CD4-positive, alpha-beta T cell treated with Interleukin-17A for 1 hour (primary cell): Measurements from ENCODE around the gene LIG3.
"Not testable (repeated sequence)": the region's sequence is repeated elsewhere in the genome, so short reads cannot be mapped to it uniquely, and the experiment has no call there.

Source experiments
- DNase-seq: peaks from one replicate; pipeline ENCODE4 v3.0.0-alpha.2; 2020

Gene LIG3

GRCh38 chr17:35000965-35001364 is 20.7 kb downstream of the LIG3 start:
- DNase-seq, result not testable (repeated sequence)

- DNase-seq, result no peak
Observed at GRCh38 chr17:35001549-35001948, 21.2 kb downstream of the LIG3 start.

- DNase-seq, result no peak
Observed at GRCh38 chr17:35002876-35003551, 22.7 kb downstream of the LIG3 start.

- no peak for DNase-seq
Observed at GRCh38 chr17:35003778-35004177, 23.5 kb downstream of the LIG3 start.

GRCh38 chr17:35006345-35006744 is 26.0 kb downstream of the LIG3 start:
- no peak for DNase-seq

GRCh38 chr17:35006961-35007360 is 26.6 kb downstream of the LIG3 start:
- no peak for DNase-seq

GRCh38 chr17:35010093-35010492 is 29.8 kb downstream of the LIG3 start:
- DNase-seq, result no peak

- no peak for DNase-seq
Observed at GRCh38 chr17:35011671-35012216, 31.4 kb downstream of the LIG3 start.

GRCh38 chr17:35016369-35016768 is 36.1 kb downstream of the LIG3 start:
- DNase-seq, result no peak

GRCh38 chr17:35017021-35017420 is 36.7 kb downstream of the LIG3 start:
- DNase-seq, result no peak

- no peak for DNase-seq
Observed at GRCh38 chr17:35018814-35019213, 38.5 kb downstream of the LIG3 start.

GRCh38 chr17:35019386-35020179 is 39.3 kb downstream of the LIG3 start:
- DNase-seq, result no peak

GRCh38 chr17:35021520-35022380 is 41.4 kb downstream of the LIG3 start:
- no peak for DNase-seq

- DNase-seq, result peak; percentile 82
Observed at GRCh38 chr17:35022536-35023063, 42.3 kb downstream of the LIG3 start.

- DNase-seq, result no peak
Observed at GRCh38 chr17:35023538-35023937, 43.2 kb downstream of the LIG3 start.

GRCh38 chr17:35025541-35025940 is 45.2 kb downstream of the LIG3 start:
- DNase-seq, result no peak

GRCh38 chr17:35028097-35028496 is 47.8 kb downstream of the LIG3 start:
- DNase-seq, result not testable (repeated sequence)

GRCh38 chr17:35028531-35029262 is 48.4 kb downstream of the LIG3 start:
- DNase-seq, result no peak

- no peak for DNase-seq
Observed at GRCh38 chr17:35030780-35031179, 50.5 kb downstream of the LIG3 start.

GRCh38 chr17:35038453-35038852 is 58.1 kb downstream of the LIG3 start:
- DNase-seq, result no peak

- no peak for DNase-seq
Observed at GRCh38 chr17:35041390-35041789, 61.1 kb downstream of the LIG3 start.

- no peak for DNase-seq
Observed at GRCh38 chr17:35044181-35044580, 63.9 kb downstream of the LIG3 start.
